GM12873 (cell line): ENCODE results near the gene C4BPA.

Source experiments
- TF ChIP-seq, protein P1 (sequence below): IDR thresholded peaks from 2 replicates; pipeline ENCODE4 v1.5.1; 2012; ENCODE audit warnings: low read depth, mild to moderate bottlenecking, moderate library complexity, low read length, control low read depth; ENCODE audit not compliant: insufficient read depth; ENCODE audit errors: missing control alignments

Gene C4BPA

DNA sequence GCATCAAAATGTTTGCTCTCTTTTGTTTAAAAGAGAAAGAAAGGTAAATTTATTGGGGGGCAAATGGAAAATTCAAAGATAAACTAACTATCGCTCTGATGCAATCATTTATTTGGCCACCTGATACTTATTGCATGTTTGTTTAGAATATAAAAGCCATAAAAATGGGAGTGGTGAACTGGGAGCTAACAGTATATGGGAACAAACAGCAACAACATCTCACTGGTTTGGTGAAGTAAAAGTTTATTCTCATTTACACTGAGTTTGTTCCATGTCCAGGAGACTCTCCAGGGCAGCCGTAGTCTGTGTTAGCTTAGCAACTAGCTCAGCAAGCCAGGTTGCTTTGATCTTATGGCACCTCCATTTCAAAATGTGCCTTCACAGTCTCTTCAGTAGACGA, 20.4 kb downstream of the C4BPA start:
- TF ChIP-seq, protein P1, sequence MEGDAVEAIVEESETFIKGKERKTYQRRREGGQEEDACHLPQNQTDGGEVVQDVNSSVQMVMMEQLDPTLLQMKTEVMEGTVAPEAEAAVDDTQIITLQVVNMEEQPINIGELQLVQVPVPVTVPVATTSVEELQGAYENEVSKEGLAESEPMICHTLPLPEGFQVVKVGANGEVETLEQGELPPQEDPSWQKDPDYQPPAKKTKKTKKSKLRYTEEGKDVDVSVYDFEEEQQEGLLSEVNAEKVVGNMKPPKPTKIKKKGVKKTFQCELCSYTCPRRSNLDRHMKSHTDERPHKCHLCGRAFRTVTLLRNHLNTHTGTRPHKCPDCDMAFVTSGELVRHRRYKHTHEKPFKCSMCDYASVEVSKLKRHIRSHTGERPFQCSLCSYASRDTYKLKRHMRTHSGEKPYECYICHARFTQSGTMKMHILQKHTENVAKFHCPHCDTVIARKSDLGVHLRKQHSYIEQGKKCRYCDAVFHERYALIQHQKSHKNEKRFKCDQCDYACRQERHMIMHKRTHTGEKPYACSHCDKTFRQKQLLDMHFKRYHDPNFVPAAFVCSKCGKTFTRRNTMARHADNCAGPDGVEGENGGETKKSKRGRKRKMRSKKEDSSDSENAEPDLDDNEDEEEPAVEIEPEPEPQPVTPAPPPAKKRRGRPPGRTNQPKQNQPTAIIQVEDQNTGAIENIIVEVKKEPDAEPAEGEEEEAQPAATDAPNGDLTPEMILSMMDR = no peak

- TF ChIP-seq, protein P1 = no peak
These were observed 24.4 kb downstream of the C4BPA start for GRCh38 chr1:207128336-207128921.

GRCh38 chr1:207129053-207129452, 25.0 kb downstream of the C4BPA start:
- TF ChIP-seq, protein P1 = no peak

DNA sequence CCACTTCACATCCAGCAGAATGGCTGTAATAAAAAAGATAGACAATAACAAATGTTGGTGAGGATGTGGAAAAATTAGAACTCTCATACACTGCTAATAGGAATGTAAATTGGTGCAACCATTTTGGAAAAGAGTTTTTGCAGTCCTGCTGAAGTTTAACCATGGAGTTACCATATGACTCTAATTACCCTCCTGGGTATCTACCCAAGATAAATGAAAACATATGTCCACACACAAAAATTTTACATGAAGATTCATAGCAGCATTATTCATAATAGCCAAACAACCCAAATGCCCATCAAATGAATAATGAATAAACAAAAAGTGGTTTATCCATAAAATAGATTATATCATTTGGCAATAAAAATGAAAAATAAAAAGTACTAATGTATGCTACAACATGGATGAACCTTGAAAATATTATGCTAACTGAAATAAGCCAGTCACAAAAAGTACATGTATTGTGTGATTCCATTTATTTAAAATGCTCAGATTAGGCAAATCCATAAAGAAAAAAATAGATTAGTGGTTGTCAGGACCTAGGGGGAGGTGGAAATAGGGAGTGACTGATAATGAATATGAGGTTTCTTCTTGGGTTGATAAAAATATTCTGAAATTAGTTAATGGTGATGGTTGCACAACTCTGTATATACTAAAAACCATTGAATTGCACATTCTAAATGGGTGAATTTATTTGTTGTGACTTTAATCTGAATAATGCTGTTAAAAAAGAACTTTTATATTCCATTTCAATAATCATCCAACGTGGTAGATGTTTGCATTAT, 26.4 kb downstream of the C4BPA start:
- TF ChIP-seq, protein P1 = no peak

DNA sequence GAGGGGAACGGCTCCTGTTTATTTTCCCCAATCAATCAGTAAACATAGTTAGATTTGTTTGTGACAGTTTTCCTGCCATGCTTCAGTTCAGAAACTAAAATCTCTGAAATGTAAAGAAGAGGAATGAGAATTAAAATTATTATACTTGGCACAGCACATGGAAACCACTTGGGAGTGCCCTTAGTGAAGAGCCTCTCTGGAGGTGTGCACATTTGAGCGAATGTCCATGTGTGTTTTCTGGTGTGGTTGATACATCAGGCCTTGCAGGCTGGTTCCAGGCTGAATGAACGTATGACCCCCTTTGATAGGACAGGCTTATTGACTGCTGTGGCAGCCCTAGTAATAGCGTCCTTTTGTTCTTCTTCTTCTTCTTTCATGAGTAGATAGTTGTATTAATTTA, 27.1 kb downstream of the C4BPA start:
- TF ChIP-seq, protein P1 = no peak

DNA sequence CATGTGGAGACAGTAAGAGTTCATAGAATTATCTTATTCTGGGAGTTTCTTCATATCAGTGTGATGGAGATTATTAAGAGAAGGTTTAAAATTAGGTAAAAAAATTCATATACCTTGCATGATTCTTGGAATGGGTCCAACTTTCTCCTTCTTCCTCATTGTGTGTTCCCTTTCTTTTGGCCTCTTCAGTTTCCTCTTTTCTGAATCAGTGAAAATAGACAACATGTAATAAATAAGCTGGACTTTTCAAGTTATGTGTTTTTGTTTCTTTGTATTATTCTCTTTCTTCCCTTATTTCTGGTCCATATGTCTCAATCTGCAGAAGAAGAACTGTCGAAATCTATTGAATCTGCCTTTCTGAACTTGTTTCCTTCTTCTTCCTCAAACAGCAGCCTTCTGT, 30.5 kb downstream of the C4BPA start:
- TF ChIP-seq, protein P1 = no peak

- TF ChIP-seq, protein P1 = no peak
These were observed 35.6 kb downstream of the C4BPA start for GRCh38 chr1:207139616-207140015.
